HG03565 (cell line): ENCODE data around the gene CYSTM1.

Experiments used
- ATAC-seq: cut with Tn5 transposase; IDR thresholded peaks from one replicate; pipeline ENCODE4 v1.9.1; 2021; ENCODE audit warnings: mild to moderate bottlenecking, moderate library complexity; ENCODE audit not compliant: unreplicated experiment

CYSTM1 gene

DNA sequence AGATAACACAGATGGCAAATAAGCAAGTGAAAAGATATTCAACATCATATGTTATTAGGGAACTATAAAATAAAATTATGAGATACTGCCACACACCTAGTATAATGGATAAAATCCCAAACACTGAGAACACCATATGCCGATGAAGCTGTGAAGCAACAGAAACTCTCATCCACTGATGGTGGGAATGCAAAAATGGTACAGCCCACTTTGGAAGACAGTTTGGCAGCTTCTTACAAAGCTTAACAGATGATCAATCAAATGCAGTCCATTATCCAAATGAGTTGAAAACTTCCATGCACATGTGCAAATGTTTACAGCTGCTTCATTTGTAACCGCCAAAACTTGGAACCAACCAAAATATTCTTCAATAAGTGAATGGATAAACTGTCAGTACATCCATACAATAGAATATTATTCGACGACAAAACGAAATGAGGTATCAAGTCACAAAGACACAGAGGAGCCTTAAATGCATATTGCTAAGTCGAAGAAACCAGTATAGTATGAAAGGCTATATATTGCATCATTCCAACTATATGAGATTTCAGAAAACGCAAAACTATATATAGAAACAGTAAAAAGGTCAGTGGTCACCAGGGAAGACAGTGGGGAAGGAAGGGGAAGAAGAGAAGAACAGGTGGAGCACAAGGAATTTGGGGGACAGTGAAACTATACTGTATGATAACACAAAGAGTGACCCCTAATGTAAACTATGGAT, 113.0 kb downstream of the CYSTM1 start:
- ATAC-seq = no peak

DNA sequence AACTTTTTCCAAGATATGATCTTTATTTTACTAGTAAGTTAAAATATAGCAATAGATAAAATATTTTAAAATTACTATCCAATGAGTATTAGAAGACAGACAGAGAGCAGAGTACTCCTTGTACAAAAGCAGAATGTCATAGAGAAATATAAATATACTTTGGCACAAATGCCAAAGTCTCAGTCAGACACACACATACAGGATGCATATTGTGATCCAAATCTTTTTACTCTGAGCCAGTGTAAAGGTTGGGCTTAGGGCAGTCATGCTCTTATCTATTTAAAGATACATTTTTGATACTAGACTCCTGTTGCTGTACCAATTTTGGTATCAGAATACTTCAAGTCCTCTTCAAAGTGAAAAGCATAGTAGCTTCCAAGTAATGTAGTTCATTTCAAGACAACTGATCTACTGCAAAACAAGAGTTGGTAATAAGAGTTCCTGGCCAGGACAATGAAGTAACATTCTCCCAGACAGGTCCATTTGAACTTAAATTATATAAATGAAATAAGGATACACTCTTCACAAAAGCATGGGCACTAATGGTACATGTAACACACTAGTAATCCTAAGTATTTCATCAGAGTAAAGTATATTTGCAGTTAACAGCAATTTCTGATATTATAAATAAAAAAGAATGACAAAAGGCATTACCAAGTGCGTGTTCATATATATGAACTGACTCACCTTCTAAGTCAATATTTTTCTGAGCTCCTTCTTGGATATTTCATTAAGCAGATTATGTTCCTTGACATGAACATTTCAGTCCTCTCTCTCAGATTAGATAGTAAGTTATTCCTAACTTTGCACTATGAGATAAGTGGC, 117.4 kb downstream of the CYSTM1 start:
- no peak for ATAC-seq
